ENCODE measurements around the gene TMSB15A.
A peak's percentile ranks its signal among the peaks of the same experiment; 100 is the strongest.
"Not testable (repeated sequence)": the region's sequence is repeated elsewhere in the genome, so short reads cannot be mapped to it uniquely, and the experiment has no call there.

The TMSB15A gene

GRCh38 chrX:102515975-102516941 is at the start of gene TMSB15A:
TSS of gene TMSB15A (minus strand) at chrX:102516739.
- DNase-seq, result peak; percentile 34 to 93 (median 55)
- intact Hi-C loops (cut with DNase I), result loop anchor here (10.0 kb wide), 1 partner anchor 139 kb away; the partner anchor contains the start of gene GPRASP1

GRCh38 chrX:102560423-102561068 is 44.0 kb upstream of the TMSB15A start:
- DNase-seq, result no peak

GRCh38 chrX:102558607-102559006 is 42.1 kb upstream of the TMSB15A start:
- intact Hi-C loops (cut with DNase I), result no loop called here
- DNase-seq, result no peak

More at GRCh38 chrX:102560423-102561068, 44.0 kb upstream of the TMSB15A start:
- intact Hi-C loops (cut with DNase I), result no loop called here

- DNase-seq, result peak in 1 of 10 donors; percentile 67
- intact Hi-C loops (cut with DNase I), result no loop called here
These were observed 31.7 kb upstream of the TMSB15A start for GRCh38 chrX:102548231-102548630.

- DNase-seq, result peak in 6 of 10 donors; percentile 6 to 87 (median 16)
- intact Hi-C loops (cut with DNase I), result no loop called here
These were observed 30.4 kb upstream of the TMSB15A start for GRCh38 chrX:102546828-102547493.

- intact Hi-C loops (cut with DNase I); DNase-seq: not testable (repeated sequence)
These were observed 29.6 kb upstream of the TMSB15A start for GRCh38 chrX:102546175-102546574.

GRCh38 chrX:102535958-102536357 is 19.4 kb upstream of the TMSB15A start:
- intact Hi-C loops (cut with DNase I), result no loop called here
- DNase-seq, result no peak

- intact Hi-C loops (cut with DNase I), result loop anchor here (10.0 kb wide), 1 partner anchor 137 kb away; the partner anchor contains the start of gene GPRASP1
These were observed 787 bp upstream of the TMSB15A start for GRCh38 chrX:102517326-102517725.

GRCh38 chrX:102514536-102514935 is 2.0 kb downstream of the TMSB15A start:
- intact Hi-C loops (cut with DNase I), result loop anchor here (10.0 kb wide), 1 partner anchor 140 kb away; the partner anchor contains the start of gene GPRASP1
- DNase-seq, result no peak

More at GRCh38 chrX:102517326-102517725, 787 bp upstream of the TMSB15A start:
- DNase-seq, result no peak

GRCh38 chrX:102498732-102499131 is 17.8 kb downstream of the TMSB15A start:
- intact Hi-C loops (cut with DNase I), result no loop called here
- DNase-seq, result no peak

GRCh38 chrX:102491766-102492165 is 24.8 kb downstream of the TMSB15A start:
- intact Hi-C loops (cut with DNase I), result no loop called here
- no peak for DNase-seq

- intact Hi-C loops (cut with DNase I); DNase-seq: not testable (repeated sequence)
These were observed 37.8 kb downstream of the TMSB15A start for GRCh38 chrX:102478765-102479164.

GRCh38 chrX:102471762-102472220 is 44.7 kb downstream of the TMSB15A start, which contains the start of gene TCP11X2:
TSS of gene TCP11X2 (minus strand) at chrX:102471812.
- intact Hi-C loops (cut with DNase I), result not testable (repeated sequence)
- DNase-seq, result peak in 1 of 10 donors; percentile 31

- DNase-seq; intact Hi-C loops (cut with DNase I): not testable (repeated sequence)
These were observed 46.3 kb downstream of the TMSB15A start for GRCh38 chrX:102470215-102470614.

All from posterior cingulate gyrus (tissue), 11 donors.